Thyroid gland (tissue), 4 donors: ENCODE results near the gene SAP30L.

Experiments
- CTCF ChIP-seq, 6 experiments: fragments of 200-600 bp in 3 of 6; fragments of 450-650 bp in 3 of 6; sonication (generic) in 3 of 6; IDR thresholded peaks; one replicate each; pipeline ENCODE4 v1.5.1; 2016 to 2019; ENCODE audit warnings: antibody characterized with exemption in 6 of 6, mild to moderate bottlenecking in 2 of 6, inconsistent platforms in 1 of 6, moderate library complexity in 1 of 6
- POLR2A ChIP-seq, 2 donors: fragments of 450-650 bp; IDR thresholded peaks; one replicate each; pipeline ENCODE4 v1.6.1; 2017; ENCODE audit warnings: antibody characterized with exemption in 2 of 2, mild to moderate bottlenecking in 2 of 2, moderate library complexity in 1 of 2

- TF ChIP-seq CTCF (IDR thresholded peaks at IDR 0.05): no peak
- no peak for TF ChIP-seq POLR2A (IDR thresholded peaks at IDR 0.05)
Observed at GRCh38 chr5:154397652-154398406, 48.0 kb upstream of the SAP30L start.
